ENCODE measurements around the gene PADI6.
"Not testable (repeated sequence)": the region's sequence is repeated elsewhere in the genome, so short reads cannot be mapped to it uniquely, and the experiment has no call there.

PADI6 gene

GRCh38 chr1:17371896-17372295, at the start of gene PADI6:
TSS of gene PADI6 (plus strand) at chr1:17372196. CDS start at chr1:17372246, 50 bp downstream.
- no peak for DNase-seq (ENCODE audit: low read depth)

DNA sequence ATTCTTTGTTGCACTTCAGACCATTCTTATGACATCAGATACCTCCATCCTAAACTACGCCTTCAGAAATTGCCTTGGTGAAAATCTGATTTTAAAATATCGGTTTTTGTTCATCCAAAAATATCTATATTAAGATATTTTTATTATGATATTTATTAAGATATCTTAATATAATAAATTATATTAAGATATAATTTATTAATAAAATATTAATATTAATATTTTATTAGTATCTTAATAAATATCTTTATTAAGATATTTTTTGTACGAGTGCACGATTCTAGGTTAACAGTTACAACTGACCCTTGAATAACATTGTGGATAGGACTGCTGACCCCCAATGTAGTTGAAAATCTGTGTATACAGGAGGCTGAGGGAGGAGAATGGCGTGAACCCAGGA, 43.1 kb upstream of the PADI6 start:
- no peak for DNase-seq (ENCODE audit: low read depth)

GRCh38 chr1:17329610-17330009, 42.4 kb upstream of the PADI6 start:
- no peak for DNase-seq (ENCODE audit: low read depth)

DNA sequence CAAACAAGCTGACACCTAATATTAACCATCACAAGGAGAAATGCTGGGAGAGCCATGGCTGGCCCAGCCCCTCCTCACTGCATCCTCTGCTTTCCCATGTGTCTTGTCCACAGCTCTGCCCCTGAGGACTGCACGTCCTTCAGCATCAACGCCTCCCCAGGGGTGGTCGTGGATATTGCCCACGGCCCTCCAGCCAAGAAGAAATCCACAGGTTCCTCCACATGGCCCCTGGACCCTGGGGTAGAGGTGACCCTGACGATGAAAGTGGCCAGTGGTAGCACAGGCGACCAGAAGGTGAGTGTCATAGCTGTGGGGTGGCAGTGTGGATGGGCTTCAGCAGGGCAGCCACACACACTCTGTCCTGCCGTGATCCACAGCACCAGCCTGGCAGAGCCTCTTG, 41.1 kb upstream of the PADI6 start:
- no peak for DNase-seq (ENCODE audit: low read depth)

DNA sequence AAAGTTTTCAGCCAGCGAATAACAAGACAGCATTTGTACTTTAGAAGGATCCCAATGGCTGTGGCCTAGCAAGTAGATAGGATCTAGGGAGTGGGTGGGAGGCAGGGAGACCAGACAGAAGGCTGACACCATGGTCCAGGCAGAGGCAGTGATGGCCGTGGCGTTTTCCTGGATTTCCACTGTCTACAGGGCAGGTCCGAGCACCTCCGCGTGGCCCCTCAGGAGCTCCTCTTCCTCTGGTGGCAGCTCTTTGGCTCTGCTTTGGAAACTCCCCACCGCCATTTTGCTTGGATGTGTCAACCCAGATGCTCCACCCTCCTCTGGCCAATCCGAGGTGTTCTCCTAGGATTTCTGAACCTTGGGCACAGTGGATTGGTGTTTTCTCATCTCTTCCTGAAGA, 38.9 kb upstream of the PADI6 start:
- DNase-seq (ENCODE audit: low read depth) = no peak

DNA sequence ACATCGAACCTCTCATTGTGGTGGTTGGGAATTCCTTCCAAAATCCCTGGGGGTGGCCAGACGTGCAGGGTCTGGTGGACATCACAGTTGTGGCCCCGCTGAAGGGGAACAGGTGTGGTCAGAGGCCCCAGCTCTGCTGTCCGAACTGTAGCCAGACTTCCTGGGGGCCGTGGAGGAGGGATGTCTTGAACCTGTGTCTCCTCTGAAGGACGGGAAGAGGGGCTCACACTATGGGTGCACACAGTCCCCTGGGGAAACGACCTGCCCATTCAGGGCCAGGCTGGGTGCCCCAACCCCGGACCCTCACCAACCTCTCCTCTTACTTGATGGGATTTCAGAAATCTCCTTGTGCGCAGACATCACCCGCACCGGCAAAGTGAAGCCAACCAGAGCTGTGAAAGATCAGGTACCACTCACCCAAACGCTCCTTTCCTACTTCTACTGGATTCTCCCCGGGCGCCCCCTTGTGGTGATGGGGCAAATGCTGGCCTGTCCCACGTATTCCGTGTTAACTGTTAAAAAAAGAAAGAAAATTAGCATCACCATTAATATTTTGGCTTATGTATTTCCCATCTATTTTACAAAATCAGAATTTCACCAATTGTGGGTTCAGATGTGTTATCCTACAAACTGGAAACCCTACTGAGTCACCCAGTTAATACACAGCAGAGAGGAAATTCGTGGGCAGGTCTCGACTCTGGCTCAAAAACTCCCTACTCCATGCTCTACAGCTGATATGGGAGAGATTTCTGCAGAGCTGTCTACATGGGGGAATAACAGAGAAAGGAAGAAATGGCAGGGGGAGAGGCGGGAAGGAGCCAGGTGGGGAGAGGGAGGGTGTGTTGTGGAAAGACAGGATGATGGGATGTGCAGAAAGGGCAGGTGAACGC, 35.9 kb upstream of the PADI6 start:
- peak; percentile 54 for DNase-seq (ENCODE audit: low read depth)

- DNase-seq (ENCODE audit: low read depth) = no peak
Measured at GRCh38 chr1:17338706-17339493, 33.1 kb upstream of the PADI6 start.

- no peak for DNase-seq (ENCODE audit: low read depth)
Measured at GRCh38 chr1:17339521-17339920, 32.5 kb upstream of the PADI6 start.

GRCh38 chr1:17340358-17340757, 31.6 kb upstream of the PADI6 start:
- no peak for DNase-seq (ENCODE audit: low read depth)

DNA sequence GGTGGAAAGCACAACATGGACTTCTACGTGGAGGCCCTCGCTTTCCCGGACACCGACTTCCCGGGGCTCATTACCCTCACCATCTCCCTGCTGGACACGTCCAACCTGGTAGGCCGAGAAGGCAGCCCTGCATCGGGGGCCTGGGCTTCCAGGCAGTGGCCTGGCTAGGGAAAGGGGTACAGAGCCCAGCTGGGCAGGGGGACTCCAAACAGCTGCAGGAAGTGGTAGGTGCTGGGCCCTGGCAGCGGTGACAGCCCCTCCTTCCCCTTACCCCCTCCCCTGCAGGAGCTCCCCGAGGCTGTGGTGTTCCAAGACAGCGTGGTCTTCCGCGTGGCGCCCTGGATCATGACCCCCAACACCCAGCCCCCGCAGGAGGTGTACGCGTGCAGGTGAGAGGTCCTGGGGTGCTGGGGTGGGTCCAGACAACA, 30.0 kb upstream of the PADI6 start:
- no peak for DNase-seq (ENCODE audit: low read depth)

DNA sequence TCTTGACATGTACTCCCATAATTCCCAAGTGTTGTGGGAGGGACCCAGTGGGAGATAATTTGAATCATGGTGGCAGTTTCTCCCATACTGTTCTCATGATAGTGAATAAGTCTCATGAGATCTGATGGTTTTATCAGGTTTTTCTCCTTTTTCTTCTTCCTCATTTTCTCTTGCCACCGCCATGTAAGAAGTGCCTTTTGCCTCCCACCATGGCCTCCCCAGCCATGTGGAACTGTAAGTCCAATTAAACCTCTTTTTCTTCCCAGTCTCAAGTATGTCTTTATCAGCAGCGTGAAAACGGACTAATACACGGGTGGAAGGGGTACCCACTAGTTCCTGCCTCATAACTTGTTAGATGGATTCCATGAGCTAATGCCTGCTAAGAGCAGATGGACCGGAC, 26.5 kb upstream of the PADI6 start:
- DNase-seq (ENCODE audit: low read depth) = not testable (repeated sequence)

- no peak for DNase-seq (ENCODE audit: low read depth)
Measured at GRCh38 chr1:17346046-17346789, 25.8 kb upstream of the PADI6 start.

DNA sequence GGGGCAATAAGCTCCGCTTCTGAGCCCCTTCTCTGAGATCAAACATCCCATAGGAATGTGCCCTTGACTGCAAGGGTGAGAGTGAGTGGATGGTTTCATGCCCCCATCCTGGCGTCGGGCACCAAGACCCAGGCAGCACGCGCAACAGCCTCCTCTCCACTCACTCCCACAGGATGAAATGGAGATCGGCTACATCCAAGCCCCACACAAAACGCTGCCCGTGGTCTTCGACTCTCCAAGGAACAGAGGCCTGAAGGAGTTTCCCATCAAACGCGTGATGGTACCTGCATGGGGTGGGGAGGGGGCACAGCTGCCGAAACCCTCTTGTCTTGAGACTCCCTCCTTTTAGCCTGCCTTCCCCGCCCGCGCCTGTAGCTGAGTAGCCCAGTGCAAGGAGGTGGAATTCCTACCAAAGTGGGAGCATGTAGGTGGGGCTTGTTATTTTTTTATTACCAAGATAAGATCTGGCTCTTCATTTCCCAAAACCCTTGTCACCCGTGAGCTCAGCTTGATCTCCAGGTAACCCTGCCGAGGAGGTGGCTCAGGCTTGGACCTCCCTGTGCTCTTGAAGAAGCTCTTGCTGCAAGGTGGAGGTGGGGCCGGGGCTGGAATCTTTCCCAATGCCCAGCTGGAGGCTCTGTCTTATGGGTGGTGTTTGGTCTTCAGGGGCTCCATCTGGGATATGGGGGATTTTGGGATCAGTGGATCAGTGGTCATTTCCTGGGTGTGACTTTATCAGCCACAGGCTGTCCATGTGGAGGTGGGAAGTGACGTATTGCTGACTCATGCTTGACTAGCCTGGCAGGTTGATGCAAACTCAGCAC, 24.0 kb upstream of the PADI6 start:
- DNase-seq (ENCODE audit: low read depth) = no peak

DNA sequence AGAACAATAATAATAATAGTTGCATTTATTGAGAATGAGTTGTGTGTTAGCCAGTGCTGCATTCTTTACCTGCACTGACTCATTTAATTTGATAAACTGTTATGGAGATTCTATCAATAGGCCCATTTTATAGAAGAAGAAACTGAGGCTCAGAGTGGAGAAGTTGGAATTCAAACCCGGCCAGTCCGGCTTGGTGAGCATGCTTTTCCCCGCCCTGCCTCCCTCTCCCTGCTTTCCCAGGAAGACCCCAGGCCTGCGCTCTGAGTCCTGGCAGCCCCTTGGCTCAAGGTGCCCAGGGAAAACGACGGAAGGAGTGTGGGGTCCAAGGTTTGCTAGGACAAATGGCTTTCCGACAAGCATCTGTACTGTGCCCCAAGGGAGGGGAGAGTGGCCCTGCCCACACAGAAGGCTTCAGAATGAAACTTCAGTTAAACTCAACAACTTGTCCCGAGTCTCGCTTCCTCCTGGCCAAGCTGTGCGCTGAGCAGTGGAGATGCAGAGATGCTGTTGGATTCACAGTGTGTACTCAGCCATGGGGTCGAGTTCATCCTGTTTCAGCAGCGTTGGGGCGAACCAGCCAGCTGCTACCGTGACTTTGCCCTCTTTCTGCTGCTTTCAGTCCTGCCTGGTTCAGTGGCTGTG, 23.3 kb upstream of the PADI6 start:
- DNase-seq (ENCODE audit: low read depth) = no peak

- DNase-seq (ENCODE audit: low read depth) = no peak
Measured at GRCh38 chr1:17350083-17350482, 21.9 kb upstream of the PADI6 start.

GRCh38 chr1:17350928-17351446, 21.0 kb upstream of the PADI6 start:
- no peak for DNase-seq (ENCODE audit: low read depth)

GRCh38 chr1:17351598-17352324, 20.2 kb upstream of the PADI6 start:
- no peak for DNase-seq (ENCODE audit: low read depth)

- DNase-seq (ENCODE audit: low read depth) = no peak
Measured at GRCh38 chr1:17352419-17352909, 19.5 kb upstream of the PADI6 start.

- no peak for DNase-seq (ENCODE audit: low read depth)
Measured at GRCh38 chr1:17355898-17356297, 16.1 kb upstream of the PADI6 start.

All from stimulated activated CD8-positive, alpha-beta memory T cell treated with anti-CD3 and anti-CD28 coated beads, Interleukin-7, amount 100 ng/mL, for 24 hours (primary cell).